Measurements from ENCODE around the gene OR52A1. TPM values are rescaled to one million over a fixed set of nuclear protein-coding genes. Genes with fewer than 3 reads are reported as not detected.

The OR52A1 gene
- total RNA-seq, 1 experiment from 2014 or later: 3.7 TPM

GRCh38 chr11:5131584-5132335 is 22.8 kb downstream of the OR52A1 start:
- TF ChIP-seq PRDM15 (CRISPR knock-in tag; IDR thresholded peaks at IDR 0.05) (no peak), OVOL2 (CRISPR knock-in tag; IDR thresholded peaks at IDR 0.05; ENCODE audit: borderline replicate concordance) (no peak), FOXJ3 (CRISPR knock-in tag; IDR thresholded peaks at IDR 0.05; ENCODE audit: borderline replicate concordance) (no peak), ZNF317 (CRISPR knock-in tag; IDR thresholded peaks at IDR 0.05; ENCODE audit: borderline replicate concordance, low read depth) (no peak), NR2C2 (CRISPR knock-in tag; IDR thresholded peaks at IDR 0.05) (no peak), HMGA2 (CRISPR knock-in tag; IDR thresholded peaks at IDR 0.05) (no peak), ZNF121 (CRISPR knock-in tag; IDR thresholded peaks at IDR 0.05) (no peak), AFF4 (CRISPR knock-in tag; IDR thresholded peaks at IDR 0.05; ENCODE audit: borderline replicate concordance) (no peak), ZNF396 (CRISPR knock-in tag; IDR thresholded peaks at IDR 0.05; ENCODE audit: borderline replicate concordance) (no peak), RORB (CRISPR knock-in tag; IDR thresholded peaks at IDR 0.05) (no peak), NFATC4 (CRISPR knock-in tag; IDR thresholded peaks at IDR 0.05) (no peak), NR3C1 (CRISPR knock-in tag; conservative IDR thresholded peaks at IDR 0.05; ENCODE audit: low read depth) (no peak)
- TF ChIP-seq, protein P1, sequence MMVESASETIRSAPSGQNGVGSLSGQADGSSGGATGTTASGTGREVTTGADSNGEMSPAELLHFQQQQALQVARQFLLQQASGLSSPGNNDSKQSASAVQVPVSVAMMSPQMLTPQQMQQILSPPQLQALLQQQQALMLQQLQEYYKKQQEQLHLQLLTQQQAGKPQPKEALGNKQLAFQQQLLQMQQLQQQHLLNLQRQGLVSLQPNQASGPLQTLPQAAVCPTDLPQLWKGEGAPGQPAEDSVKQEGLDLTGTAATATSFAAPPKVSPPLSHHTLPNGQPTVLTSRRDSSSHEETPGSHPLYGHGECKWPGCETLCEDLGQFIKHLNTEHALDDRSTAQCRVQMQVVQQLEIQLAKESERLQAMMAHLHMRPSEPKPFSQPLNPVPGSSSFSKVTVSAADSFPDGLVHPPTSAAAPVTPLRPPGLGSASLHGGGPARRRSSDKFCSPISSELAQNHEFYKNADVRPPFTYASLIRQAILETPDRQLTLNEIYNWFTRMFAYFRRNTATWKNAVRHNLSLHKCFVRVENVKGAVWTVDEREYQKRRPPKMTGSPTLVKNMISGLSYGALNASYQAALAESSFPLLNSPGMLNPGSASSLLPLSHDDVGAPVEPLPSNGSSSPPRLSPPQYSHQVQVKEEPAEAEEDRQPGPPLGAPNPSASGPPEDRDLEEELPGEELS (CRISPR knock-in tag; IDR thresholded peaks at IDR 0.05): no peak
- peaks cover 16% of the 10 kb centered on the region for H3K4me1 Mint-ChIP-seq
- POLR2A ChIA-PET: no interaction called here
- no peak overlapping the region for H3K27ac Mint-ChIP-seq
- CTCF ChIA-PET: no interaction called here
- peaks cover 2% of the 10 kb centered on the region for H3K36me3 Mint-ChIP-seq
- no peaks in the 10 kb centered on the region for H3K27me3 Mint-ChIP-seq (ENCODE audit: low read depth)
- no peak for DNase-seq (ENCODE audit: low spot score)
- ATAC-seq: no peak
- H3K4me3 Mint-ChIP-seq: no peak overlapping the region
- H3K9me3 Mint-ChIP-seq: peaks cover 11% of the 10 kb centered on the region

- H3K4me3 Mint-ChIP-seq: no peak overlapping the region
- H3K4me1 Mint-ChIP-seq: peaks cover 8% of the 10 kb centered on the region
- H3K36me3 Mint-ChIP-seq: peaks cover 2% of the 10 kb centered on the region
- H3K27me3 Mint-ChIP-seq (ENCODE audit: low read depth): no peaks in the 10 kb centered on the region
- peaks cover 11% of the 10 kb centered on the region for H3K9me3 Mint-ChIP-seq
- POLR2A ChIA-PET: no interaction called here
- CTCF ChIA-PET: no interaction called here
- DNase-seq (ENCODE audit: low spot score) (no peak), ATAC-seq (no peak)
- H3K27ac Mint-ChIP-seq: no peak overlapping the region
- TF ChIP-seq SOX15 (CRISPR knock-in tag; IDR thresholded peaks at IDR 0.05): no peak
- TF ChIP-seq RORB (CRISPR knock-in tag; IDR thresholded peaks at IDR 0.05): no peak
- no peak for TF ChIP-seq NFE2L1 (CRISPR knock-in tag; IDR thresholded peaks at IDR 0.05)
- TF ChIP-seq, protein P2, sequence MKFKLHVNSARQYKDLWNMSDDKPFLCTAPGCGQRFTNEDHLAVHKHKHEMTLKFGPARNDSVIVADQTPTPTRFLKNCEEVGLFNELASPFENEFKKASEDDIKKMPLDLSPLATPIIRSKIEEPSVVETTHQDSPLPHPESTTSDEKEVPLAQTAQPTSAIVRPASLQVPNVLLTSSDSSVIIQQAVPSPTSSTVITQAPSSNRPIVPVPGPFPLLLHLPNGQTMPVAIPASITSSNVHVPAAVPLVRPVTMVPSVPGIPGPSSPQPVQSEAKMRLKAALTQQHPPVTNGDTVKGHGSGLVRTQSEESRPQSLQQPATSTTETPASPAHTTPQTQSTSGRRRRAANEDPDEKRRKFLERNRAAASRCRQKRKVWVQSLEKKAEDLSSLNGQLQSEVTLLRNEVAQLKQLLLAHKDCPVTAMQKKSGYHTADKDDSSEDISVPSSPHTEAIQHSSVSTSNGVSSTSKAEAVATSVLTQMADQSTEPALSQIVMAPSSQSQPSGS (CRISPR knock-in tag; IDR thresholded peaks at IDR 0.05; ENCODE audit: borderline replicate concordance, low read depth): no peak
- no peak for TF ChIP-seq CREM (CRISPR knock-in tag; IDR thresholded peaks at IDR 0.05)
- TF ChIP-seq CDX4 (CRISPR knock-in tag; IDR thresholded peaks at IDR 0.05; ENCODE audit: borderline replicate concordance): no peak
- TF ChIP-seq, protein P3, sequence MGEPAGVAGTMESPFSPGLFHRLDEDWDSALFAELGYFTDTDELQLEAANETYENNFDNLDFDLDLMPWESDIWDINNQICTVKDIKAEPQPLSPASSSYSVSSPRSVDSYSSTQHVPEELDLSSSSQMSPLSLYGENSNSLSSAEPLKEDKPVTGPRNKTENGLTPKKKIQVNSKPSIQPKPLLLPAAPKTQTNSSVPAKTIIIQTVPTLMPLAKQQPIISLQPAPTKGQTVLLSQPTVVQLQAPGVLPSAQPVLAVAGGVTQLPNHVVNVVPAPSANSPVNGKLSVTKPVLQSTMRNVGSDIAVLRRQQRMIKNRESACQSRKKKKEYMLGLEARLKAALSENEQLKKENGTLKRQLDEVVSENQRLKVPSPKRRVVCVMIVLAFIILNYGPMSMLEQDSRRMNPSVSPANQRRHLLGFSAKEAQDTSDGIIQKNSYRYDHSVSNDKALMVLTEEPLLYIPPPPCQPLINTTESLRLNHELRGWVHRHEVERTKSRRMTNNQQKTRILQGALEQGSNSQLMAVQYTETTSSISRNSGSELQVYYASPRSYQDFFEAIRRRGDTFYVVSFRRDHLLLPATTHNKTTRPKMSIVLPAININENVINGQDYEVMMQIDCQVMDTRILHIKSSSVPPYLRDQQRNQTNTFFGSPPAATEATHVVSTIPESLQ (CRISPR knock-in tag; IDR thresholded peaks at IDR 0.05): no peak
- TF ChIP-seq FOXP1 (CRISPR knock-in tag; IDR thresholded peaks at IDR 0.05; ENCODE audit: borderline replicate concordance): no peak
- TF ChIP-seq RELA (CRISPR knock-in tag; IDR thresholded peaks at IDR 0.05; ENCODE audit: borderline replicate concordance): no peak
These were observed 25.1 kb downstream of the OR52A1 start for GRCh38 chr11:5129457-5129877.

All from WTC11 (cell line).